ENCODE data around the gene EPB41L1. TPM values are rescaled to one million over a fixed set of nuclear protein-coding genes. Genes with fewer than 3 reads are reported as not detected.

EPB41L1 gene
- total RNA-seq, 3 donors from 2014 or later (not counting 1 experiment from before 2014, with no cell fraction given), result 0.21 to 0.29 TPM; not detected in 1

DNA sequence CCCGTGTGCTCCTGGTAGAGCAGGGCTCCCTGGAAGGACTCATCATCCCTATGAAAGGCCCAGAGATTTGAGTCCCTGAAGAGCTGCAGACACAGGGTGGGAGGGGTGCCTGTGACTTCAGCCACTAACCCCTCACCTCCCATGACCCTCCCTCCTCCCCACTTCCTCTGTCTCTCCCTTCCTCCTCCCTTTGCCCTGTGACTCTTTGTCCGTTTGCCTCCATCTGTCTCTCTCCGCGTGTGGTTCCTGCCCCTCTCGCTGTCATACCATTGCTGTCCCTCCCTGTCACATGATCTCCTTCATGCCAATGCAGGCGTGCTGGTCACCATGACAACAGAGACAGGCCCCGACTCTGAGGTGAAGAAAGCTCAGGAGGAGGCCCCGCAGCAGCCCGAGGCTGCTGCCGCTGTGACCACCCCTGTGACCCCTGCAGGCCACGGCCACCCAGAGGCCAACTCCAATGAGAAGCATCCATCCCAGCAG, 19.0 kb downstream of the EPB41L1 start:
- no peaks in the 10 kb centered on the region for H3K27me3 ChIP-seq (ENCODE audit: control insufficient read depth, insufficient read depth, low read length)
- H3K27ac ChIP-seq (ENCODE audit: low read length), result no peak overlapping the region
- no peak overlapping the region for H3K4me3 Mint-ChIP-seq
- intact Hi-C loops (cut with micrococcal nuclease), result no loop called here
- peak overlapping the region in 1 of 2 donors; percentile 61 for H3K27ac Mint-ChIP-seq
- H3K4me1 Mint-ChIP-seq, result peaks cover 11% of the 10 kb centered on the region in 2 donors
- TF ChIP-seq, protein P1, sequence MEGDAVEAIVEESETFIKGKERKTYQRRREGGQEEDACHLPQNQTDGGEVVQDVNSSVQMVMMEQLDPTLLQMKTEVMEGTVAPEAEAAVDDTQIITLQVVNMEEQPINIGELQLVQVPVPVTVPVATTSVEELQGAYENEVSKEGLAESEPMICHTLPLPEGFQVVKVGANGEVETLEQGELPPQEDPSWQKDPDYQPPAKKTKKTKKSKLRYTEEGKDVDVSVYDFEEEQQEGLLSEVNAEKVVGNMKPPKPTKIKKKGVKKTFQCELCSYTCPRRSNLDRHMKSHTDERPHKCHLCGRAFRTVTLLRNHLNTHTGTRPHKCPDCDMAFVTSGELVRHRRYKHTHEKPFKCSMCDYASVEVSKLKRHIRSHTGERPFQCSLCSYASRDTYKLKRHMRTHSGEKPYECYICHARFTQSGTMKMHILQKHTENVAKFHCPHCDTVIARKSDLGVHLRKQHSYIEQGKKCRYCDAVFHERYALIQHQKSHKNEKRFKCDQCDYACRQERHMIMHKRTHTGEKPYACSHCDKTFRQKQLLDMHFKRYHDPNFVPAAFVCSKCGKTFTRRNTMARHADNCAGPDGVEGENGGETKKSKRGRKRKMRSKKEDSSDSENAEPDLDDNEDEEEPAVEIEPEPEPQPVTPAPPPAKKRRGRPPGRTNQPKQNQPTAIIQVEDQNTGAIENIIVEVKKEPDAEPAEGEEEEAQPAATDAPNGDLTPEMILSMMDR (IDR thresholded peaks at IDR 0.05), result no peak
- H3K36me3 ChIP-seq (ENCODE audit: control insufficient read depth, insufficient read depth, low read length), result no peaks in the 10 kb centered on the region
- no peaks in the 10 kb centered on the region for H3K27me3 Mint-ChIP-seq (ENCODE audit: low read depth in 2 of 2)
- H3K36me3 Mint-ChIP-seq, result no peaks in the 10 kb centered on the region
- H3K9me3 Mint-ChIP-seq, result no peaks in the 10 kb centered on the region
- H3K4me3 ChIP-seq (ENCODE audit: low read length), result no peak overlapping the region
- H3K4me1 ChIP-seq (ENCODE audit: control insufficient read depth, insufficient read depth, low read length), result peaks cover 7% of the 10 kb centered on the region
- H3K9me3 ChIP-seq (ENCODE audit: control insufficient read depth, insufficient read depth, low read length), result no peaks in the 10 kb centered on the region
- peak in 1 of 2 donors; percentile 35 for DNase-seq
- ATAC-seq, result peak; percentile 35 to 86 (median 78)
- 11% methylated on average over 11 of the region's 11 CpGs for WGBS (ENCODE audit: insufficient coverage)

DNA sequence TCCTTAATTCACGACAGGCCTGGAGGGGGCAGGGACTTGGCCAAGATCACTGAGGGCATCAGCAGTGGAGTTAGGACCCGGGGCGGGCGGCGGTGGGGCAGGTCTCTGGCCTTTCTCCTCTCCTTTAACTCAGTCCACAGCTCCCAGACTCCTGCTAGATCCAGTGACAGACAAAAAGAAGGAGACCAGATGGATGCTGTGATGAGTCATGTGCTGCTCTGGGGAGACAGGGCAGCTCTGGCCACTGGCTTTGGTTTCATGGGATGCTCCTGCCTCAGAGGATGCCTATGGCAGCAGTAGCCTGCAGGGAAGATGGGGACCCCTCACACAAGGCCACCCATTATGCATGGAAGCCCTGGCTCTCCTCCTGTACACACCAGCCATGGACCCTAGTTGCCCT, 20.5 kb downstream of the EPB41L1 start:
- Mint-ChIP-seq H3K4me1 (peaks cover 11% of the 10 kb centered on the region in 2 donors), H3K9me3 (no peaks in the 10 kb centered on the region), H3K27ac (peak overlapping the region in 1 of 2 donors; percentile 58), H3K36me3 (no peaks in the 10 kb centered on the region), H3K4me3 (no peak overlapping the region), H3K27me3 (ENCODE audit: low read depth in 2 of 2) (no peaks in the 10 kb centered on the region)
- intact Hi-C loops (cut with micrococcal nuclease), result no loop called here
- TF ChIP-seq, protein P1 (IDR thresholded peaks at IDR 0.05), result no peak
- no peak for ATAC-seq
- no peak overlapping the region for H3K27ac ChIP-seq (ENCODE audit: low read length)
- no peak overlapping the region for H3K4me3 ChIP-seq (ENCODE audit: low read length)
- H3K27me3 ChIP-seq (ENCODE audit: control insufficient read depth, insufficient read depth, low read length), result no peaks in the 10 kb centered on the region
- no peaks in the 10 kb centered on the region for H3K36me3 ChIP-seq (ENCODE audit: control insufficient read depth, insufficient read depth, low read length)
- no peaks in the 10 kb centered on the region for H3K9me3 ChIP-seq (ENCODE audit: control insufficient read depth, insufficient read depth, low read length)
- peaks cover 7% of the 10 kb centered on the region for H3K4me1 ChIP-seq (ENCODE audit: control insufficient read depth, insufficient read depth, low read length)
- DNase-seq, result no peak
- WGBS (ENCODE audit: insufficient coverage), result 89% methylated on average over 5 of the region's 5 CpGs

DNA sequence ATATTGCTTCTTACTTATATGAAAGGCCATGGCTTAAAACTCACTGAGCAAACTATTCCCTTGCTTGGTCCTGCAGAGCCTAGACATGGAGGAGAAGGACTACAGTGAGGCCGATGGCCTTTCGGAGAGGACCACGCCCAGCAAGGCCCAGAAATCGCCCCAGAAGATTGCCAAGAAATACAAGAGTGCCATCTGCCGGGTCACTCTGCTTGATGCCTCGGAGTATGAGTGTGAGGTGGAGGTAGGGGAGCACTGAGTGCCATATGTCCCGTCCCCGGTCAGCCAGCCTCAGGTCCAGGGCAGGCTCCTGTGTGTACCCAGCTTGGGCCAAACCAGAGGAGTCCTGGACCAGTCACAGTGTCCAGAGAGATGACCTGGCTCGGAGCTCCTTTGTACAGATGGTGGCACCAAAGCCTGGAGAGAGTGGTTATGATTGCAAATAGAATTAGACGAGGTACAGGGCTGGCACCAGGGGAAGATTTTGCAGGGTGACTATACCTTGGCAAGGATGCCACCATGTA, 21.0 kb downstream of the EPB41L1 start:
- Mint-ChIP-seq H3K4me1 (peaks cover 11% of the 10 kb centered on the region in 2 donors), H3K4me3 (no peak overlapping the region), H3K27ac (peak overlapping the region in 1 of 2 donors; percentile 58), H3K36me3 (no peaks in the 10 kb centered on the region), H3K9me3 (no peaks in the 10 kb centered on the region), H3K27me3 (ENCODE audit: low read depth in 2 of 2) (no peaks in the 10 kb centered on the region)
- Histone ChIP-seq H3K9me3 (ENCODE audit: control insufficient read depth, insufficient read depth, low read length) (no peaks in the 10 kb centered on the region), H3K36me3 (ENCODE audit: control insufficient read depth, insufficient read depth, low read length) (no peaks in the 10 kb centered on the region), H3K27me3 (ENCODE audit: control insufficient read depth, insufficient read depth, low read length) (no peaks in the 10 kb centered on the region), H3K4me3 (ENCODE audit: low read length) (no peak overlapping the region), H3K27ac (ENCODE audit: low read length) (no peak overlapping the region), H3K4me1 (ENCODE audit: control insufficient read depth, insufficient read depth, low read length) (peaks cover 7% of the 10 kb centered on the region)
- no peak for DNase-seq
- ATAC-seq, result no peak
- TF ChIP-seq, protein P1 (IDR thresholded peaks at IDR 0.05), result no peak
- intact Hi-C loops (cut with micrococcal nuclease), result no loop called here
- WGBS (ENCODE audit: insufficient coverage), result 87% methylated on average over 10 of the region's 10 CpGs

DNA sequence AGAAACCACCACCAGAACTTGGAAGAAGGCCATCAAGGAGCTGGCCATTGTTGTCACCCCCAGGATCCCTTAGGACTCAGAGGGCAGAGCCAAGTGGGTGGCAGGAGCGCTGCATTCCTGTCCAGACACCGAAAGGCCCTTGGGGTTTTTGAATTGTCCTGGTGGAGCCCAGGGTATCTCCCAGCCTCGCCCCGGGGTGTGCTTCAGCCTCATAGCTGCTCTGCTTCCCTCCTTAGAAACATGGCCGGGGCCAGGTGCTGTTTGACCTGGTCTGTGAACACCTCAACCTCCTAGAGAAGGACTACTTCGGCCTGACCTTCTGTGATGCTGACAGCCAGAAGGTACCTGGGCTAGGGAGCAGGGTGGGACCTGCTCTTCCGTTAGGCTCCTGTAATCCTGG, 23.2 kb downstream of the EPB41L1 start:
- Histone ChIP-seq H3K36me3 (ENCODE audit: control insufficient read depth, insufficient read depth, low read length) (no peaks in the 10 kb centered on the region), H3K27me3 (ENCODE audit: control insufficient read depth, insufficient read depth, low read length) (no peaks in the 10 kb centered on the region), H3K9me3 (ENCODE audit: control insufficient read depth, insufficient read depth, low read length) (no peaks in the 10 kb centered on the region), H3K4me1 (ENCODE audit: control insufficient read depth, insufficient read depth, low read length) (peaks cover 7% of the 10 kb centered on the region), H3K4me3 (ENCODE audit: low read length) (no peak overlapping the region), H3K27ac (ENCODE audit: low read length) (no peak overlapping the region)
- H3K27ac Mint-ChIP-seq, result no peak overlapping the region
- H3K36me3 Mint-ChIP-seq, result no peaks in the 10 kb centered on the region
- WGBS (ENCODE audit: insufficient coverage), result 94% methylated on average over 7 of the region's 7 CpGs
- H3K4me1 Mint-ChIP-seq, result peaks cover 11% of the 10 kb centered on the region in 2 donors
- H3K4me3 Mint-ChIP-seq, result no peak overlapping the region
- TF ChIP-seq, protein P1 (IDR thresholded peaks at IDR 0.05), result no peak
- no peak for ATAC-seq
- H3K27me3 Mint-ChIP-seq (ENCODE audit: low read depth in 2 of 2), result no peaks in the 10 kb centered on the region
- intact Hi-C loops (cut with micrococcal nuclease), result no loop called here
- DNase-seq, result no peak
- no peaks in the 10 kb centered on the region for H3K9me3 Mint-ChIP-seq

All from natural killer cell (primary cell).